HL-60 (cell line): ENCODE results near the gene SLC44A3.

Experiments
- DNase-seq, 2 experiments: peaks; one replicate each; pipeline ENCODE4 v3.0.0-alpha.2; 2010 to 2020; ENCODE audit warnings: low read depth in 1 of 2, low spot score in 1 of 2
- H3K27ac ChIP-seq: fragments of 250-450 bp; sonication (Bioruptor Pico); replicated peaks from 2 replicates; pipeline ENCODE4 v1.5.1; 2020; ENCODE audit warnings: mild to moderate bottlenecking, moderate library complexity
- H3K27me3 ChIP-seq: fragments of 250-450 bp; sonication (Bioruptor Pico); 2 replicates; pipeline ENCODE4 v1.5.1; 2021; ENCODE audit warnings: mild to moderate bottlenecking, moderate library complexity; ENCODE audit not compliant: insufficient read depth, poor library complexity, severe bottlenecking
- H3K4me3 ChIP-seq: replicated peaks from 2 replicates; pipeline ENCODE4 v1.5.1; 2011; ENCODE audit warnings: mild to moderate bottlenecking, control low read depth, low read length; ENCODE audit not compliant: insufficient read depth
- CTCF ChIP-seq: IDR thresholded peaks from one replicate; pipeline ENCODE4 v1.5.1; 2011; ENCODE audit warnings: low read length, control low read depth, inconsistent platforms; ENCODE audit not compliant: insufficient read depth
- GABPA ChIP-seq: IDR thresholded peaks from 2 replicates; pipeline ENCODE4 v1.6.1; 2012; ENCODE audit warnings: low read depth
- POLR2AphosphoS5 ChIP-seq: IDR thresholded peaks from 2 replicates; pipeline ENCODE4 v1.6.1; 2012; ENCODE audit warnings: low read depth
- REST ChIP-seq: IDR thresholded peaks from 2 replicates; pipeline ENCODE4 v1.6.1; 2012; ENCODE audit warnings: low read depth; ENCODE audit not compliant: insufficient replicate concordance
- SPI1 ChIP-seq: IDR thresholded peaks from 2 replicates; pipeline ENCODE4 v1.6.1; 2012; ENCODE audit warnings: low read depth, mild to moderate bottlenecking, borderline replicate concordance

SLC44A3 gene

GRCh38 chr1:94851571-94851970 is 31.4 kb downstream of the SLC44A3 start:
- peaks cover 8% of the 10 kb centered on the region for H3K27me3 ChIP-seq
- DNase-seq: no peak
- H3K27ac ChIP-seq: no peak overlapping the region
- TF ChIP-seq REST (no peak), SPI1 (no peak), POLR2AphosphoS5 (no peak), CTCF (no peak), GABPA (no peak)
- H3K4me3 ChIP-seq: no peak overlapping the region

GRCh38 chr1:94852788-94853187 is 32.6 kb downstream of the SLC44A3 start:
- H3K4me3 ChIP-seq: no peak overlapping the region
- peaks cover 8% of the 10 kb centered on the region for H3K27me3 ChIP-seq
- DNase-seq: no peak
- no peak for TF ChIP-seq GABPA
- no peak for TF ChIP-seq CTCF
- TF ChIP-seq SPI1: no peak
- TF ChIP-seq POLR2AphosphoS5: no peak
- no peak for TF ChIP-seq REST
- no peak overlapping the region for H3K27ac ChIP-seq

GRCh38 chr1:94854458-94855306 is 34.5 kb downstream of the SLC44A3 start:
- H3K27ac ChIP-seq: no peak overlapping the region
- H3K4me3 ChIP-seq: peak overlapping the region; percentile 43

More at GRCh38 chr1:94854458-94855306, 34.5 kb downstream of the SLC44A3 start:
- H3K27me3 ChIP-seq: peaks cover 8% of the 10 kb centered on the region
- peak; percentile 50 to 83 for DNase-seq
- TF ChIP-seq GABPA (no peak), CTCF (peak; percentile 93)
